ENCODE measurements around the gene STRA8.

STRA8 gene

DNA sequence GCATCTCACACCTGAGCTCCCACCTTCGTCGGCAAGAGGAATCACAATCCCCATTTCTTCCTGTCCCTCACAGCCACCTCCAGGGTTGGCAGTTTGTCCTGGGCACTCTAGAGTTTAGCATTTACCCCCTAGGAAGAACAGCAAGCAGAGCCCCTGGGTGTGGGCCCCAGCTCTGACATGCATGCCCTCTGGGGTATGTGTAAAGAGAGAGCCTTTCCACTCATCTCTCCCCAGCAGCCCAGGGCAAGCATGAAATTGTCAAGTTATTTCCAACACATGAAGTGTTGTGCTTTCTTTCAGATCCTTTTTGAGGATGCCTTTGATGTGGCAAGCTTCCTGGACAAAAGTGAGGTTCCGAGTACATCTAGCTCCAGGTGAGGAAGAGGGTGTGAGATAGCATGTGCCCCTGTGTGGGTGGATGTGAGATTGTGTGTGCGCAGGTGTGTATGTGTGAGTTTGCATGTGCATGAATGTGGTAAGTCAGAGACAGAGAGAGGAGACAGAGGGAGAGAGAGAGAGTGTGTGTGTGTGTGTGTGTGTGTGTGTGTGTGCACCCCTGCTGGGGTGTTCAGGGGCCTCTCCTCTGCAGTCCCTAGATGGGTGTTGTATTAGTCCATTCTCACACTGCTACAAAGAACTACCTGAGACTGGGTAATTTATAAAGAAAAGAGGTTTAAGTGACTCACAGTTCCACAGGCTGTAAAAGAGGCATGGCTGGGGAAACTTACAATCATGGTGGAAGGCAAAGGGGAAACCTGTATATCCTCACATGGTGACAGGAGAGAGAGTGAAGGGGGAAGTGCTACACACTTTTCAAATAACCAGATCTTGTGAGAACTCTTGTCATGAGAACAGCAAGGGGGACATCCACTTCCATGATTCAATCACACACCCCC, 18.1 kb downstream of the STRA8 start:
- H3K4me3 ChIP-seq (ENCODE audit: low read depth, low read length) = no peak overlapping the region
- no peak for DNase-seq (ENCODE audit: low read depth)
- in situ Hi-C loops (cut with HindIII; ENCODE audit: low sequenced_read_pairs) = no loop called here
- no peak for TF ChIP-seq CTCF (IDR thresholded peaks at IDR 0.05; ENCODE audit: low read depth, low read length, missing control alignments)

DNA sequence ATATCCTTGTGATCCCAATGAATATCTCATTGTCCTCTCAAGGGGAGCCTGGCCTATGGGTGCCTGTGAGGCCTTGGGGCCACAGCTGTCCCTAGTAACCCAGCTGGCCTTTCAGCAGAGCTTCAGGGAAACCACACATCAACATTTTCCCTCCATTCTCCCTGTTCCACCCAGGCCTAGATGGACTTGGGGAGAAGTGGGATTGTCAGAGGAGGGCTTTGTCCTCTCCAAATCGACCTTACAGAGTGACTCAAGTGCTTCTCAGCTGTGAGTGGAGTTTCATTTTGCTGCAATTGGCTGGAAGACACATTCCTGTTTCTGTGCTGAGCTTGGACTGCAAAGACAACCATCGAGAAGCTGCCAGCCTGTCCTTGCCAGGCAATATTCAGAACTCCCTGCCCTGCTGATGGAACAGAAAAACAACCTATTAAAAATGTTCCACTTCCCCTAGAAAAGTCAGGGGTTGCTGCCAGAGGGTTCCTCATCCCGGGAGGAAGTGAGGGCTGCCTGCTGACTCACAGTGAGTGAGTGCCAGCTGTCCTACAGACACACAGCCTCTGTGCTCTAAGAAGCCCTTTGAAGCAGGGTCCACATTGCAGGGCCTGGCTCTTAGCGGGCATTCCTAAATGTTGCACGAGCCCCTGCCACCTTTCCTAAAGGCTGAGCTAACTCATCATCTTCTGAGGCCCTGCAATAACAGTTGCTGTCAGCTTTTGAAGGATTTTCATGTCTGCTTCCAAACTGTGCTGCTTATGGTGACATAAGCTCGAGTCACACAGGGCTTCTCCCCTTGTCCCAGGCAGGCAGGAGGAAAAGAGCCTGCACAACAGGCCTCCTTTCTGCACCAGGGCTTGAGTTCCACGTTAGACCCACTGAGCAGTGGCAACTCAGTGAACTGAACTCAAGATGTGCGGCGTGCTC, 20.5 kb downstream of the STRA8 start:
- no peak for TF ChIP-seq CTCF (IDR thresholded peaks at IDR 0.05; ENCODE audit: low read depth, low read length, missing control alignments)
- peak; percentile 24 for DNase-seq (ENCODE audit: low read depth)
- H3K4me3 ChIP-seq (ENCODE audit: low read depth, low read length) = no peak overlapping the region
- in situ Hi-C loops (cut with HindIII; ENCODE audit: low sequenced_read_pairs) = no loop called here

DNA sequence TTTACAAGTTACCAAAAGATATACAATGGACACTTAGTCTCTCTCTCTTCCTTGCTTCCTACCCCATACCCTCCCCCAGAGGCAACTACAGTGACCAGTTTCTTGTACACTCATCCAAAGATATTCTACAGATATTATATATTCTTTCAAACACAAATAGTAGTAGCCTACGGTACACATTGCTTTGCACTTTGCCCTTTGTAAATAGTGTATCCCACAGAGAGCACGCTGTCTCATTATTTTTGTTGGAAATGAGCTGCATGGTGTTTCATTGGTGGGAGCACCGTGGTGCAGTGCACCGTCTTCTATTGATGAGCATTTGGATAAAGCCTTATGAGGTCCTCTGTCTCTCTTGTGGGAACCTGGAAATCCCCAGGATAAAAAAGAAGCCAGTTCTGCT, 24.2 kb downstream of the STRA8 start:
- in situ Hi-C loops (cut with HindIII; ENCODE audit: low sequenced_read_pairs) = no loop called here
- H3K4me3 ChIP-seq (ENCODE audit: low read depth, low read length) = no peak overlapping the region
- no peak for DNase-seq (ENCODE audit: low read depth)
- no peak for TF ChIP-seq CTCF (IDR thresholded peaks at IDR 0.05; ENCODE audit: low read depth, low read length, missing control alignments)

- DNase-seq (ENCODE audit: low read depth) = no peak
- H3K4me3 ChIP-seq (ENCODE audit: low read depth, low read length) = no peak overlapping the region
- in situ Hi-C loops (cut with HindIII; ENCODE audit: low sequenced_read_pairs) = no loop called here
- TF ChIP-seq CTCF (IDR thresholded peaks at IDR 0.05; ENCODE audit: low read depth, low read length, missing control alignments) = no peak
These were observed 24.9 kb downstream of the STRA8 start for GRCh38 chr7:135258585-135258984.

GRCh38 chr7:135259702-135260101, 26.1 kb downstream of the STRA8 start:
- TF ChIP-seq CTCF (IDR thresholded peaks at IDR 0.05; ENCODE audit: low read depth, low read length, missing control alignments) = no peak
- no peak overlapping the region for H3K4me3 ChIP-seq (ENCODE audit: low read depth, low read length)
- in situ Hi-C loops (cut with HindIII; ENCODE audit: low sequenced_read_pairs) = no loop called here
- no peak for DNase-seq (ENCODE audit: low read depth)

GRCh38 chr7:135260470-135260869, 26.8 kb downstream of the STRA8 start:
- in situ Hi-C loops (cut with HindIII; ENCODE audit: low sequenced_read_pairs) = no loop called here
- TF ChIP-seq CTCF (IDR thresholded peaks at IDR 0.05; ENCODE audit: low read depth, low read length, missing control alignments) = no peak
- DNase-seq (ENCODE audit: low read depth) = no peak

More at GRCh38 chr7:135260470-135260869, 26.8 kb downstream of the STRA8 start:
- H3K4me3 ChIP-seq (ENCODE audit: low read depth, low read length) = no peak overlapping the region
